Activated naive CD4-positive, alpha-beta T cell treated with anti-CD3 and anti-CD28 coated beads for 36 hours (primary cell): ENCODE measurements around the gene CHKB. TPM values are rescaled to one million over a fixed set of nuclear protein-coding genes. Genes with fewer than 3 reads are reported as not detected.

ENCODE experiments used
- CTCF ChIA-PET: fragments of 350-600 bp; sonication (Branson Sonifier 250); formaldehyde crosslinking; loops from one replicate; lab custom pipeline; 2021; ENCODE audit warnings: antibody characterized with exemption; lab: Charles Lee
- DNase-seq: peaks from one replicate; pipeline ENCODE4 v3.0.0-alpha.2; 2020
- H3K27ac Mint-ChIP-seq: one replicate; pipeline ENCODE4 v1.8.0; 2021; ENCODE audit warnings: mild to moderate bottlenecking, mixed read lengths
- H3K27me3 Mint-ChIP-seq: one replicate; pipeline ENCODE4 v1.8.0; 2021; ENCODE audit warnings: low read depth, mixed read lengths
- H3K36me3 Mint-ChIP-seq: one replicate; pipeline ENCODE4 v1.8.0; 2021; ENCODE audit warnings: low read depth, mixed read lengths
- H3K4me1 Mint-ChIP-seq: one replicate; pipeline ENCODE4 v1.8.0; 2021; ENCODE audit warnings: low read depth, mixed read lengths
- H3K4me3 Mint-ChIP-seq: one replicate; pipeline ENCODE4 v1.8.0; 2021; ENCODE audit warnings: mild to moderate bottlenecking, moderate library complexity, mixed read lengths
- H3K9me3 Mint-ChIP-seq: one replicate; pipeline ENCODE4 v1.8.0; 2021; ENCODE audit warnings: mixed read lengths
- intact Hi-C: fragments of 100-400 bp; cut with micrococcal nuclease; formaldehyde crosslinking; loops from one replicate; pipeline ENCODE4 v1.15.1; 2023
- total RNA-seq, 2 experiments: library from RNA; stranded (reverse); gene quantifications; one replicate each; pipeline ENCODE4 v1.2.3, GENCODE V29; 2021

Gene CHKB
- total RNA-seq, 2 experiments from 2014 or later: 71.0 to 81.4 TPM

- no peak overlapping the region for H3K4me3 Mint-ChIP-seq
- no peak for DNase-seq
- H3K9me3 Mint-ChIP-seq: no peaks in the 10 kb centered on the region
These were observed 18.4 kb downstream of the CHKB start for GRCh38 chr22:50564289-50564688.

GRCh38 chr22:50563413-50564160 is 19.1 kb downstream of the CHKB start:
- Mint-ChIP-seq H3K4me3 (peak overlapping the region; percentile 85), H3K27me3 (no peaks in the 10 kb centered on the region), H3K36me3 (peaks cover 4% of the 10 kb centered on the region), H3K9me3 (no peaks in the 10 kb centered on the region), H3K27ac (no peak overlapping the region), H3K4me1 (peaks cover 13% of the 10 kb centered on the region)
- intact Hi-C loops: no loop called here
- no peak for DNase-seq
- CTCF ChIA-PET: interaction anchor here (0.7 to 2.8 kb wide), 17 partner anchors 9 to 311 kb away, joined by 3 to 13 read pairs (median 4); partner anchors contain the start of genes KLHDC7B and SCO2

More at GRCh38 chr22:50564289-50564688, 18.4 kb downstream of the CHKB start:
- Mint-ChIP-seq H3K36me3 (peaks cover 4% of the 10 kb centered on the region), H3K27ac (no peak overlapping the region), H3K27me3 (no peaks in the 10 kb centered on the region), H3K4me1 (peaks cover 13% of the 10 kb centered on the region)
- intact Hi-C loops: no loop called here
- CTCF ChIA-PET: interaction anchor here (1.0 to 2.8 kb wide), 5 partner anchors 8 to 39 kb away, joined by 4 to 15 read pairs (median 11); partner anchors contain the start of genes KLHDC7B and SCO2

GRCh38 chr22:50562523-50563412 is 19.9 kb downstream of the CHKB start, which contains the start of gene SYCE3:
TSS of gene SYCE3 (minus strand) at chr22:50562919. CDS start at chr22:50556405, 6,514 bp downstream.
- H3K4me3 Mint-ChIP-seq: peak within 1 kb of the TSS; percentile 85
- H3K27ac Mint-ChIP-seq: no peak within 1 kb of the TSS
- H3K9me3 Mint-ChIP-seq: no peaks in the 10 kb centered on the region
- H3K36me3 Mint-ChIP-seq: peaks cover 2% of the 10 kb centered on the region
- intact Hi-C loops: loop anchor here (1.0 kb wide), 4 partner anchors 20 to 54 kb away; partner anchors contain the start of genes CHKB, NCAPH2 and SCO2
- CTCF ChIA-PET: interaction anchor here (0.5 to 2.8 kb wide), 20 partner anchors 10 to 328 kb away, joined by 3 to 13 read pairs (median 4); partner anchors contain the start of genes KLHDC7B and SCO2
- peaks cover 13% of the 10 kb centered on the region for H3K4me1 Mint-ChIP-seq
- peak; percentile 98 for DNase-seq
- H3K27me3 Mint-ChIP-seq: no peaks in the 10 kb centered on the region

GRCh38 chr22:50561401-50562358 is 21.0 kb downstream of the CHKB start:
- intact Hi-C loops: loop anchor here (1.0 kb wide), 4 partner anchors 21 to 53 kb away; partner anchors contain the start of genes CHKB, NCAPH2 and SCO2
- peaks cover 13% of the 10 kb centered on the region for H3K4me1 Mint-ChIP-seq

GRCh38 chr22:50560034-50560433 is 22.6 kb downstream of the CHKB start:
- intact Hi-C loops: no loop called here
- H3K27me3 Mint-ChIP-seq: no peaks in the 10 kb centered on the region
- H3K9me3 Mint-ChIP-seq: no peaks in the 10 kb centered on the region
- H3K36me3 Mint-ChIP-seq: no peaks in the 10 kb centered on the region
- DNase-seq: no peak
- H3K27ac Mint-ChIP-seq: no peak overlapping the region
- H3K4me1 Mint-ChIP-seq: peaks cover 13% of the 10 kb centered on the region
- H3K4me3 Mint-ChIP-seq: no peak overlapping the region
- CTCF ChIA-PET: interaction anchor here (0.6 to 1.1 kb wide), 3 partner anchors 11 to 230 kb away, joined by 3 read pairs; no protein-coding TSS in a partner anchor

More at GRCh38 chr22:50561401-50562358, 21.0 kb downstream of the CHKB start:
- Mint-ChIP-seq H3K4me3 (peak overlapping the region; percentile 62), H3K27ac (no peak overlapping the region), H3K36me3 (no peaks in the 10 kb centered on the region), H3K9me3 (no peaks in the 10 kb centered on the region), H3K27me3 (no peaks in the 10 kb centered on the region)
- no peak for DNase-seq
- CTCF ChIA-PET: interaction anchor here (0.5 kb wide), 1 partner anchor 20 kb away, joined by 4 read pairs; no protein-coding TSS in a partner anchor

GRCh38 chr22:50556703-50557102 is 25.9 kb downstream of the CHKB start:
- no peak overlapping the region for H3K4me3 Mint-ChIP-seq
- no peak overlapping the region for H3K27ac Mint-ChIP-seq
- peaks cover 3% of the 10 kb centered on the region for H3K4me1 Mint-ChIP-seq
- intact Hi-C loops: no loop called here
- no peak for DNase-seq
- CTCF ChIA-PET: interaction anchor here (1.1 to 1.9 kb wide), 4 partner anchors 12 to 31 kb away, joined by 3 to 7 read pairs (median 4); partner anchors contain the start of gene SCO2
- H3K36me3 Mint-ChIP-seq: no peaks in the 10 kb centered on the region
- no peaks in the 10 kb centered on the region for H3K27me3 Mint-ChIP-seq
- H3K9me3 Mint-ChIP-seq: no peaks in the 10 kb centered on the region

GRCh38 chr22:50553310-50553709 is 29.3 kb downstream of the CHKB start:
- H3K4me1 Mint-ChIP-seq: peaks cover 13% of the 10 kb centered on the region

GRCh38 chr22:50551160-50551752 is 31.4 kb downstream of the CHKB start:
- intact Hi-C loops: no loop called here
- no peaks in the 10 kb centered on the region for H3K27me3 Mint-ChIP-seq
- H3K36me3 Mint-ChIP-seq: peaks cover 6% of the 10 kb centered on the region
- DNase-seq: no peak
- no peak overlapping the region for H3K4me3 Mint-ChIP-seq
- H3K27ac Mint-ChIP-seq: no peak overlapping the region
- CTCF ChIA-PET: interaction anchor here (1.4 to 2.0 kb wide), 3 partner anchors 12 to 17 kb away, joined by 4 to 13 read pairs (median 4); partner anchors contain the start of gene SYCE3
- no peaks in the 10 kb centered on the region for H3K9me3 Mint-ChIP-seq
- peaks cover 17% of the 10 kb centered on the region for H3K4me1 Mint-ChIP-seq

More at GRCh38 chr22:50553310-50553709, 29.3 kb downstream of the CHKB start:
- Mint-ChIP-seq H3K36me3 (peaks cover 6% of the 10 kb centered on the region), H3K27me3 (no peaks in the 10 kb centered on the region), H3K4me3 (no peak overlapping the region), H3K27ac (no peak overlapping the region), H3K9me3 (no peaks in the 10 kb centered on the region)
- intact Hi-C loops: no loop called here
- CTCF ChIA-PET: no interaction called here
- DNase-seq: no peak

GRCh38 chr22:50550395-50550794 is 32.3 kb downstream of the CHKB start:
- no peaks in the 10 kb centered on the region for H3K9me3 Mint-ChIP-seq
- H3K27me3 Mint-ChIP-seq: no peaks in the 10 kb centered on the region
- CTCF ChIA-PET: interaction anchor here (1.4 to 2.0 kb wide), 4 partner anchors 13 to 25 kb away, joined by 4 to 13 read pairs (median 6); partner anchors contain the start of genes SCO2 and SYCE3
- peak overlapping the region; percentile 79 for H3K4me3 Mint-ChIP-seq
- H3K27ac Mint-ChIP-seq: peak overlapping the region; percentile 70
- H3K36me3 Mint-ChIP-seq: peaks cover 6% of the 10 kb centered on the region
- intact Hi-C loops: no loop called here
- H3K4me1 Mint-ChIP-seq: peaks cover 25% of the 10 kb centered on the region
- DNase-seq: no peak

GRCh38 chr22:50548921-50549790 is 33.5 kb downstream of the CHKB start:
- Mint-ChIP-seq H3K9me3 (no peaks in the 10 kb centered on the region), H3K27ac (peak overlapping the region; percentile 83), H3K36me3 (peaks cover 6% of the 10 kb centered on the region), H3K4me1 (peaks cover 36% of the 10 kb centered on the region), H3K4me3 (peak overlapping the region; percentile 79), H3K27me3 (no peaks in the 10 kb centered on the region)
- intact Hi-C loops: loop anchor here (1.0 kb wide), 2 partner anchors 10 to 71 kb away; no protein-coding TSS in a partner anchor
- CTCF ChIA-PET: interaction anchor here (0.6 to 2.9 kb wide), 10 partner anchors 10 to 306 kb away, joined by 3 to 13 read pairs (median 6); partner anchors contain the start of genes LMF2, NCAPH2, SCO2 and SYCE3
- DNase-seq: no peak
